Right lobe of liver (tissue), 4 donors: ENCODE data around the gene RPS2.
A peak's percentile ranks its signal among the peaks of the same experiment; 100 is the strongest.

Source experiments
- POLR2A ChIP-seq: fragments of 450-650 bp; IDR thresholded peaks from one replicate; pipeline ENCODE4 v1.6.1; 2017; ENCODE audit warnings: antibody characterized with exemption, mild to moderate bottlenecking
- TF ChIP-seq, protein P1 (sequence below), 4 donors: fragments of 200-600 bp in 3 of 4; fragments of 450-650 bp in 1 of 4; IDR thresholded peaks; one replicate each; pipeline versions ENCODE4 v1.5.1 to v1.8.0; 2016 to 2022; ENCODE audit warnings: antibody characterized with exemption in 4 of 4, mild to moderate bottlenecking in 2 of 4
- donor health status: DM: no; HTN: no; CAD: no.
- donor health status: DM: no; HTN: no; CAD: no.
- donor health status: DM: no; HTN: yes; CAD: no.

DNA sequence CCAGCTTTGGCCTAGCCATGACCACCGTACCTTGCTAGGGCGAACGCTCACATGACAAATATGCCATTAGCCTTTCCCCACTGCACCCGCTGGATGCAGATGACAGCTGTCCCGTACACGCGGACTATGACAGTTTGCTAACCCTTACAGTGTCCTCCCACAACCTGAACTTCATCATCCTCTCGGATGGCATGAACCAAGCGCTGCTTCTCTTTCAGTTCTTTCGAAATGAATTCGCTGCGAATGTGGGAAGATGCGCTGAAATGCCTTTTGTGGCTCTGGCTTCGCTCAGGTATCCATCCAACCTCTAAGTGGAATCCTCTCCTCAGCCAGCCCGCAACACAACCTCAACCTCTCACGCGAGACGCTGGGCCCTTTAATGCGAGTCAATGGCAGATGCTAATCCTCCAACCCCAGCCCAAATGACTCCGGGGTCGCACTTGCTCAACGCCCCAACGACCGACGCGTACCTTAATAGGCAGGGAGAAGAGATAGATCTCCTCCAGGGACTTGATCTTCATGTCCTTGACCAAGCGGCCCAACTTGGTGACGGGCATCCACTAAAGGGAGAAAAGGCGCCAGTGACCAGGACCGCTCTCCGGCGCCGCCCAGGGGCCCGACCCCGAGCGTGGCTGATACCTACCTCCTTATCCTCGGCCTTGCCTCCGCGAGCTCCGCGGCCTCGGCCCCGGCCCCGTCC, 670 bp downstream of the RPS2 start:
- TF ChIP-seq, protein P1, sequence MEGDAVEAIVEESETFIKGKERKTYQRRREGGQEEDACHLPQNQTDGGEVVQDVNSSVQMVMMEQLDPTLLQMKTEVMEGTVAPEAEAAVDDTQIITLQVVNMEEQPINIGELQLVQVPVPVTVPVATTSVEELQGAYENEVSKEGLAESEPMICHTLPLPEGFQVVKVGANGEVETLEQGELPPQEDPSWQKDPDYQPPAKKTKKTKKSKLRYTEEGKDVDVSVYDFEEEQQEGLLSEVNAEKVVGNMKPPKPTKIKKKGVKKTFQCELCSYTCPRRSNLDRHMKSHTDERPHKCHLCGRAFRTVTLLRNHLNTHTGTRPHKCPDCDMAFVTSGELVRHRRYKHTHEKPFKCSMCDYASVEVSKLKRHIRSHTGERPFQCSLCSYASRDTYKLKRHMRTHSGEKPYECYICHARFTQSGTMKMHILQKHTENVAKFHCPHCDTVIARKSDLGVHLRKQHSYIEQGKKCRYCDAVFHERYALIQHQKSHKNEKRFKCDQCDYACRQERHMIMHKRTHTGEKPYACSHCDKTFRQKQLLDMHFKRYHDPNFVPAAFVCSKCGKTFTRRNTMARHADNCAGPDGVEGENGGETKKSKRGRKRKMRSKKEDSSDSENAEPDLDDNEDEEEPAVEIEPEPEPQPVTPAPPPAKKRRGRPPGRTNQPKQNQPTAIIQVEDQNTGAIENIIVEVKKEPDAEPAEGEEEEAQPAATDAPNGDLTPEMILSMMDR (IDR thresholded peaks at IDR 0.05): peak in 2 of 4 donors; percentile 3 to 35
- no peak for TF ChIP-seq POLR2A
